HG02938 (cell line): ENCODE results near the gene CTNNBL1.
A peak's percentile ranks its signal among the peaks of the same experiment; 100 is the strongest.

Source experiments
- ATAC-seq: cut with Tn5 transposase; IDR thresholded peaks from one replicate; pipeline ENCODE4 v1.9.1; 2021; ENCODE audit warnings: mild to moderate bottlenecking, moderate library complexity; ENCODE audit not compliant: unreplicated experiment

Gene CTNNBL1

DNA sequence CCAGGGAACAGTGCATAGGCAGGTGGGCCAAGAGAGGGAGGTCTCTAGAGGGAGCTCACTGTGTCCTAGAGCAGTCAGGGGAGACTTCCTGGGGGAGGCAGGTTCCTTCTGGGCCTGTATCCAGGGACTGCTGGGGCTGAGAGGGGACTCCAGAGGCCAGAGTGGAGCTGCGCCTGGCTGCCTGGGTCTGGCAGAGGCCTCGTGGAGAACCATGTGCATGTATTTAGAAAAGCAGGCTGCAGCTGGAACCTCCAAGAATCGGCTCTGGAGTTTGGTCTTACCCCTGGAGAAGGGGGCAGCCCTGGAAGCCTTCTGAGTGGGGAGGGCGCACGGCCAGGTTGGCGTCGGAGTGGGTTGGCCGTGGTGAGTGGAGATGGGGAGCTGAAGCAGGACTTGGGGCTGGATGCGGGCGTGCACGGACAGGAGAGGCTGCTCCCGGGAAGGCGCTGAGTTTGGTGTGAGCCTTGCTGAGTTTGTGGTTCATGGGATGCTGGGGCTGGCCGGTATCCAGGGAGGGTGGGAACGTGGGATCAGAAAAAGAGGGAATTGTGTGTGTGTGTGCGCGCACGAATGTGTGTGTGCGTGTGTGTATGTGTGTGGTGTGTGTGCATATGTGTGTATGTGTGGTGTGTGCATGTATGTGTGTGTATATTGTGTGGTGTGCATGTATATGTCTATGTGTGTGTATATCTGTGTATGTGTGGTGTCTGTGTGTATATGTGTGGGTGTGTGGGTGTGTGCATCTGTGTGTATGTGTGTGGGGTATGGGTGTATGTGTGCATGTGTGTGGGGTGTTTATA, 219.9 kb downstream of the CTNNBL1 start:
- ATAC-seq: no peak

DNA sequence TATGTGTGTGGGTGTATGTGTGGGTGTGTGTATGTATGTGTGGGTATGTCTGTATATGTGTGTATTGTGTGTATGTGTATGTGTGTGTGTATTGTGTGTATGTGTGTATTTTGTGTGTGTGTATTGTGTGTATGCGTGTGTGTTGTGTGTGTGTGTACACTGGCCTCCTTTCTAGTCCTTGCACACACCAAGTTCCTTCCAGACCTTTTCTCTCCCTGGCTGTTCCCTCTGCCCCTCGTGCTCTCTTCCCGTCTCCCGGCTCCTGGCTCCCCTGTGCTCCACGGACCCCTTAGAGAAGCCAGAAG, 220.5 kb downstream of the CTNNBL1 start:
- ATAC-seq: no peak

DNA sequence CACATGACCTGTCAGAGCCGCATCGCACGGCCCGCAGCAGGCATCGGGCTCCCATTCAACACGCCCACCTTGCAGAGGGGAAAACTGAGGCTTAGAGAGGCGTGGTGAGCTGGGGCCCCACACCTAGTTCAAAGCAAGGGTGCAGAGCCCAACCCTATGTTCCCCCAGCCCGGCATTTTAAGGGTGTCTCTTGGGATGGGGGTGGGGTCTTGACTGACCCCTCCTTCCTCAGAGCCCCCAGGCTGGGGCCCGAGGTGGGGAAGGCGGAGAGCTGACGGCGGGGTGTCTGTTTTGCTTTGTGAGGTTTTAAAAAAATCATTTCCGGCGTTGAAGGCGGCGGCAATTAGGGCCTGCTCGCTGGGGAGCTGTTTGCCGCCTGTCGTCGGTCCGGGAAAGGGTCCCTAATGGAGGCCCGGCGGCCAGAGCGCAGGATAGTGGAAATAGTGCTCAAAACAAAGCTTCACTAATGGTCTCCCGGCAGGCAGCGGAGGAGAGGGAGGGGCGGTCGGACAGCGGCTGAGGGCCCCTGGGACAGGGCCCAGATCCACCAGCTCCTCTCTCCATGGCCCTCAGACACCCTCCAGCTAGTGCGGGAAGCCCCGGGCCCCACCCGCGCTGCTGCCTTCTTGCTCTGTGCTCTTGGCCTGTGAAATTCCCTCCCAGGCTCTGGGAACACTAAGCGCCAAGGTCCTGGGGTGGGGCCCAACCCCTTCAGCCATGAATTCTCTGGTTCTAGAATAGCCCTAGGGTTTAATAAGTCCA, 221.0 kb downstream of the CTNNBL1 start:
- ATAC-seq: no peak

GRCh38 chr20:37915434-37915787, 221.6 kb downstream of the CTNNBL1 start:
- no peak for ATAC-seq

- ATAC-seq: no peak
These were observed 222.2 kb downstream of the CTNNBL1 start for GRCh38 chr20:37915800-37916570.

DNA sequence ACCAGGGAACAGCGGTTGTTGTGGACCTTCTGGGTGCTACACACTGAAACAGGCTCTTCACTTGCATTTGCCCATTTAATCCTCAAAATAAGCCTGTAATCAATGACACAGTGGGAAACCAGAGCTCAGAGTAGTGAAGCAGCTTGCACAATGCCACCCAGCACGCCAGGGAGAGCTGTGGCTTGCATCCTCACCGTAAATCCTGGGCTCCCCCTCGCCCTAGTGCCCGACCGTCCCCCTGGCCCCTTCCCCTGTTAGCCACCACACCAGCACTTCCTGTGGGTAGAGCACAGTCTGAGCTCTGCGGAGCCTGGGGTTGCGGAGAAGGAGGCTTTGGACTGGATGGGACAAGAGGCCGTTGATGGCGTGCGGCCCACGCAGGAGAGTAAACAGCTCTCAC, 223.6 kb downstream of the CTNNBL1 start:
- ATAC-seq: no peak

- ATAC-seq: no peak
These were observed 224.2 kb downstream of the CTNNBL1 start for GRCh38 chr20:37918035-37918434.

DNA sequence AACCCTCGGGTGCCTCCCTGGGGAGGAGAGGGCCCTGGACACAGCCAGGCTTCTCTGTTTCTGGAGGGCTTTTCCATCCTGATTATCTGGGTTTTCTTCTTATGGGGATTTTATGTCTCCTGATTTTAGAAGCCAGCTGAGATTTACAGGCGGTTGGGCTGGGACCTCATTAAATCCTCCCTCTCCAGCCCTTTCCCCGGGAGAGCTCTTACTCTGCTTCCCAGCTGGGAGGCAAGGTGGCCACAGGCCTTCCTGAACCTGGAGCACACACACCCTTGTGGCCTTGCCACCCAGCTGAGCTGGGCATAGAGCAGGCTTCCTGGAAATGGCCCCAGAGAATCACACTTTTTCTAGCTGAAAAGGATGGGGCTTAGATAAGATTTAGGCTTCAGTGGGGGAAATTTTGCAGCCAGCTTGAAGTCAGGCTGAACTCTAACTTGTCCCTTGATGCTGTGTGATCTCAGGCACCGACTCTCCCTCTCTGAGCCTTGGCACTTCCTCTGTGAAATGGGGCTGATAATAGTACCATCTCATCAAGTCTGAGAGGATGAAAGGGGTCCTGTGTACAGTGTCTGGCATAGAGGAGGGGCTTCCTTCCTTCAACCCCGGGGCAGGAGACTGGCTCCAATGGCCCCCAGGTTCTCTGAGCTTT, 225.7 kb downstream of the CTNNBL1 start:
- no peak for ATAC-seq

DNA sequence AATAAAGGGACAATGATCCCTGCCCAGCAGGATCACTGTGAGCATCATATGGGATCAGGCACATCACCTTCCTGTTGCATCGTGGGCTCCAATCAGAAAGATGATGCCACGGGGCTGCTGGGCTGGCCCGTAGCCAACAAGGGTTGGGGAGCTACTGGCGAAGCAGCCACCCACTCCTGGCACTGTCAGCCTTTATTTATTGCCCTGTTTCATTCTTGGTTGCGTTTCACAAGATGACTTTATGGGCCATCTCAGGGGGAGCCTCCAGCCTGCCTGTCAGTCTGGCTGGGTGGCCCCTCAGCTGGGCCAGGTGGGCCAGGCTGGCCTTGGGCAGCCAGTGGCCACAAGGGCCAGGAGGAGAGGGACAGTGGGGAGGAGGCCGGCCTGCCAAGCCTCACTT, 226.4 kb downstream of the CTNNBL1 start:
- ATAC-seq: no peak

DNA sequence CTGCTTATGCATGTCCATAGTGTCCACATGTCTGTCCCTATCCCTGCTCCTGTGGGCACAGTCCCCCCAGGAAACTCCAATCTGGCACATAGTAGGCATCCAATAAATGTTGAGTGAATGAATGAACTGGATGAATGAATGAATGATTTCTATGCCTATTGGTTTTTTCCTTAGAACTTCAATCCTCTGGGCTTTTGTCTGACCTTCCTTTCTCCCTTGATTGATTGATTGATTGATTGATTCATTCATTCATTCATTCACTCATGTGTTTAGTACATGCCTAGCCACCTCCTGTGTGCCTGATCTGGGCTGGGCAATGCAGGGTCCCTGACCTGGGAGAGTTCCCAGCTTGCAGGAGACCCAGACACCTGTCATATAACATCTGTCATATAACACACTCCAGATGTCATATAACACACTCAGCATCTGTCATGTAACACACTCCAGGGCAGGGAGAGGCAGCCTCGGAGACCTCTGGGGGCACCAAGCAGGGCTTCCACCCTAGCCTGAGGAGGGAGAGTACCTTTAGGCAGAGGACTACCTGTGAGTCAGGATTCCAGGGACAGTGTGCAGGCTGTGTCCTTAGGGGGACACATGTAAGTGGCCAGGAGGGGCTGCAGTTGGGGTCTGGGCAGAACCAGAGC, 227.0 kb downstream of the CTNNBL1 start:
- ATAC-seq: no peak

DNA sequence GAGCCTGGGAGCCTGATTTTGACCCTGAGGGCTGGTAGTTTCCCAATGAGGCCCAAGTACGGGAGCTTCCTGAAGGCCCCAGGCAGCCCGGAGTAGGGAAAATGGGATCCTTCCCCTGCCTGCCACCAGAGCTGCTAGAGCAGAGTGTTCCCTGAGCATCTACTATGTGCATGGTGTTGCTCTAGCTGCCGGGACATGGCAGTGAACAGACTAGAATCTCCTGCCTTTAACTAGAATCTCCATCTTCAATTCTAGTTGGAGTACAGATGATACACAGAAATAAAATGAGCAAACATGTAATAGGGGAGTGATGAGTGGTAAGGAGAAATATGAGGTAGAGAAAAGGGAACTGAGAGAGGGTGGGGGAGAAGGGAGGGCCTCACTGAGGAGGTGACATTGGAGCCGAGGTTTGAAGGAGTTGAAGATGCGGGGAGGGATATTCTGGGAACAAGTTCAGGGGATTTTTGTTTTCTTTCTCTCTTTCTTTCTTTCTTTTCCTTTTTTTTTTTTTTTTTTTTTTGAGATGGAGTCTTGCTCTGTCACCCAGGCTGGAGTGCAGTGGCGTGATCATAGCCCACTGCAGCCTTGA, 227.6 kb downstream of the CTNNBL1 start:
- ATAC-seq: peak; percentile 59
